ENCODE data around the gene ABHD17B. TPM values are rescaled to one million over a fixed set of nuclear protein-coding genes. Genes with fewer than 3 reads are reported as not detected.
A peak's percentile ranks its signal among the peaks of the same experiment; 100 is the strongest.
"Not testable (repeated sequence)": the region's sequence is repeated elsewhere in the genome, so short reads cannot be mapped to it uniquely, and the experiment has no call there.

ABHD17B gene
- total RNA-seq = 10 to 100 TPM; 15.5 to 16.5 TPM

- no peaks in the 10 kb centered on the region for H3K27me3 Mint-ChIP-seq
- H3K4me3 Mint-ChIP-seq = peak within 1 kb of the TSS; percentile 100
- ChIA-PET POLR2A (interaction anchor here (0.6 to 2.2 kb wide), 12 partner anchors 9 to 454 kb away, joined by 3 to 7 read pairs (median 4); no protein-coding TSS in a partner anchor), CTCF (interaction anchor here (0.9 to 1.9 kb wide), 6 partner anchors 92 to 129 kb away, joined by 3 to 6 read pairs (median 5); no protein-coding TSS in a partner anchor)
- H3K27ac Mint-ChIP-seq = peak within 1 kb of the TSS; percentile 97
- TF ChIP-seq, protein P1, sequence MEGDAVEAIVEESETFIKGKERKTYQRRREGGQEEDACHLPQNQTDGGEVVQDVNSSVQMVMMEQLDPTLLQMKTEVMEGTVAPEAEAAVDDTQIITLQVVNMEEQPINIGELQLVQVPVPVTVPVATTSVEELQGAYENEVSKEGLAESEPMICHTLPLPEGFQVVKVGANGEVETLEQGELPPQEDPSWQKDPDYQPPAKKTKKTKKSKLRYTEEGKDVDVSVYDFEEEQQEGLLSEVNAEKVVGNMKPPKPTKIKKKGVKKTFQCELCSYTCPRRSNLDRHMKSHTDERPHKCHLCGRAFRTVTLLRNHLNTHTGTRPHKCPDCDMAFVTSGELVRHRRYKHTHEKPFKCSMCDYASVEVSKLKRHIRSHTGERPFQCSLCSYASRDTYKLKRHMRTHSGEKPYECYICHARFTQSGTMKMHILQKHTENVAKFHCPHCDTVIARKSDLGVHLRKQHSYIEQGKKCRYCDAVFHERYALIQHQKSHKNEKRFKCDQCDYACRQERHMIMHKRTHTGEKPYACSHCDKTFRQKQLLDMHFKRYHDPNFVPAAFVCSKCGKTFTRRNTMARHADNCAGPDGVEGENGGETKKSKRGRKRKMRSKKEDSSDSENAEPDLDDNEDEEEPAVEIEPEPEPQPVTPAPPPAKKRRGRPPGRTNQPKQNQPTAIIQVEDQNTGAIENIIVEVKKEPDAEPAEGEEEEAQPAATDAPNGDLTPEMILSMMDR (IDR thresholded peaks at IDR 0.05) = no peak
- H3K36me3 Mint-ChIP-seq (ENCODE audit: low read depth) = peaks cover 5% of the 10 kb centered on the region
- DNase-seq (peak; percentile 99), ATAC-seq (peak; percentile 95)
- intact Hi-C loops (cut with micrococcal nuclease) = loop anchor here (5.0 kb wide), 2 partner anchors 49 to 94 kb away; no protein-coding TSS in a partner anchor
- peaks cover 61% of the 10 kb centered on the region for H3K4me1 Mint-ChIP-seq (ENCODE audit: low read depth)
- H3K9me3 Mint-ChIP-seq = no peaks in the 10 kb centered on the region
These were observed at the start of gene ABHD17B, which contains the start of gene C9orf85 for GRCh38 chr9:71911061-71911907. Gene ABHD17B (minus strand): TSS chr9:71911193. CDS start chr9:71875080, 36,113 bp downstream. Gene C9orf85 (plus strand): TSS chr9:71911639. CDS start chr9:71911735, 96 bp downstream.

- CTCF ChIA-PET = interaction anchor here (0.6 kb wide), 1 partner anchor 368 kb away, joined by 4 read pairs; no protein-coding TSS in a partner anchor
- TF ChIP-seq, protein P1 (IDR thresholded peaks at IDR 0.05) = no peak
- POLR2A ChIA-PET = interaction anchor here (0.6 kb wide), 1 partner anchor 1636 kb away, joined by 3 read pairs; no protein-coding TSS in a partner anchor
- no peak for ATAC-seq
- Mint-ChIP-seq H3K4me3 (no peak overlapping the region), H3K27ac (no peak overlapping the region), H3K27me3 (no peaks in the 10 kb centered on the region), H3K36me3 (ENCODE audit: low read depth) (peaks cover 15% of the 10 kb centered on the region), H3K9me3 (no peaks in the 10 kb centered on the region), H3K4me1 (ENCODE audit: low read depth) (no peaks in the 10 kb centered on the region)
- intact Hi-C loops (cut with micrococcal nuclease) = no loop called here
- no peak for DNase-seq
These were observed 44.4 kb upstream of the ABHD17B start for GRCh38 chr9:71955300-71955915.

- H3K27me3 Mint-ChIP-seq; intact Hi-C loops (cut with micrococcal nuclease); H3K9me3 Mint-ChIP-seq; H3K4me3 Mint-ChIP-seq; H3K4me1 Mint-ChIP-seq (ENCODE audit: low read depth); CTCF ChIA-PET; ATAC-seq; H3K27ac Mint-ChIP-seq; DNase-seq: not testable (repeated sequence)
- H3K36me3 Mint-ChIP-seq (ENCODE audit: low read depth) = peaks cover 11% of the 10 kb centered on the region
- POLR2A ChIA-PET = interaction anchor here (0.6 to 1.0 kb wide), 2 partner anchors 39 to 1635 kb away, joined by 3 read pairs; no protein-coding TSS in a partner anchor
These were observed 43.7 kb upstream of the ABHD17B start for GRCh38 chr9:71954652-71955051.

GRCh38 chr9:71944754-71945375 is 33.9 kb upstream of the ABHD17B start:
- Mint-ChIP-seq H3K27ac (no peak overlapping the region), H3K9me3 (no peaks in the 10 kb centered on the region), H3K36me3 (ENCODE audit: low read depth) (peaks cover 10% of the 10 kb centered on the region), H3K4me3 (no peak overlapping the region), H3K4me1 (ENCODE audit: low read depth) (peaks cover 16% of the 10 kb centered on the region), H3K27me3 (no peaks in the 10 kb centered on the region)
- DNase-seq = no peak
- ATAC-seq = no peak
- POLR2A ChIA-PET = no interaction called here
- CTCF ChIA-PET = interaction anchor here (1.2 kb wide), 1 partner anchor 94 kb away, joined by 3 read pairs; no protein-coding TSS in a partner anchor
- intact Hi-C loops (cut with micrococcal nuclease) = no loop called here
- TF ChIP-seq, protein P1 (IDR thresholded peaks at IDR 0.05) = no peak

GRCh38 chr9:71941998-71942567 is 31.1 kb upstream of the ABHD17B start:
- no peaks in the 10 kb centered on the region for H3K9me3 Mint-ChIP-seq
- H3K4me3 Mint-ChIP-seq = no peak overlapping the region
- DNase-seq (no peak), ATAC-seq (no peak)
- H3K4me1 Mint-ChIP-seq (ENCODE audit: low read depth) = peaks cover 20% of the 10 kb centered on the region
- no peaks in the 10 kb centered on the region for H3K27me3 Mint-ChIP-seq
- TF ChIP-seq, protein P1 (IDR thresholded peaks at IDR 0.05) = no peak
- intact Hi-C loops (cut with micrococcal nuclease) = no loop called here
- peaks cover 4% of the 10 kb centered on the region for H3K36me3 Mint-ChIP-seq (ENCODE audit: low read depth)
- ChIA-PET CTCF (no interaction called here), POLR2A (no interaction called here)
- no peak overlapping the region for H3K27ac Mint-ChIP-seq

All from activated CD8-positive, alpha-beta T cell treated with anti-CD3 and anti-CD28 coated beads for 36 hours (primary cell).